ENCODE data around the gene S100A11.
"Not testable (repeated sequence)": the region's sequence is repeated elsewhere in the genome, so short reads cannot be mapped to it uniquely, and the experiment has no call there.

Gene S100A11

GRCh38 chr1:152036267-152037216 lies at the start of gene S100A11:
Gene S100A11 (minus strand): TSS chr1:152037004. CDS start chr1:152036915, 89 bp downstream.
- Histone ChIP-seq H3K4me3 (ENCODE audit: low read depth in 1 of 2, low read length in 1 of 2) (peak within 1 kb of the TSS; percentile 89 to 96), H3K27ac (peak within 1 kb of the TSS; percentile 98), H3K4me1 (ENCODE audit: control insufficient read depth in 1 of 2, insufficient read depth in 1 of 2, low read depth in 1 of 2, low read length in 1 of 2) (peaks cover 71 to 87% of the 10 kb centered on the region in 2 experiments), H3K9me3 (peaks cover 5% of the 10 kb centered on the region), H3K27me3 (no peaks in the 10 kb centered on the region), H3K36me3 (peaks cover 39% of the 10 kb centered on the region)
- peak; percentile 13 for TF ChIP-seq CTCF (IDR thresholded peaks at IDR 0.05)

GRCh38 chr1:152084853-152085252 lies 48.0 kb upstream of the S100A11 start:
- TF ChIP-seq CTCF (IDR thresholded peaks at IDR 0.05): no peak
- H3K9me3 ChIP-seq: no peaks in the 10 kb centered on the region
- H3K4me1 ChIP-seq (ENCODE audit: control insufficient read depth in 1 of 2, insufficient read depth in 1 of 2, low read depth in 1 of 2, low read length in 1 of 2): no peaks in the 10 kb centered on the region
- no peaks in the 10 kb centered on the region for H3K36me3 ChIP-seq
- H3K4me3 ChIP-seq (ENCODE audit: low read depth in 1 of 2, low read length in 1 of 2): no peak overlapping the region
- no peak overlapping the region for H3K27ac ChIP-seq
- peaks cover 23% of the 10 kb centered on the region for H3K27me3 ChIP-seq

- not testable (repeated sequence) for H3K4me1 ChIP-seq (ENCODE audit: control insufficient read depth in 1 of 2, insufficient read depth in 1 of 2, low read depth in 1 of 2, low read length in 1 of 2); H3K4me3 ChIP-seq (ENCODE audit: low read depth in 1 of 2, low read length in 1 of 2); H3K9me3 ChIP-seq; H3K27ac ChIP-seq; H3K36me3 ChIP-seq
- peaks cover 39% of the 10 kb centered on the region for H3K27me3 ChIP-seq
Observed at GRCh38 chr1:152081026-152081425, 44.2 kb upstream of the S100A11 start.

- H3K4me1 ChIP-seq (ENCODE audit: control insufficient read depth in 1 of 2, insufficient read depth in 1 of 2, low read depth in 1 of 2, low read length in 1 of 2); H3K9me3 ChIP-seq; H3K4me3 ChIP-seq (ENCODE audit: low read depth in 1 of 2, low read length in 1 of 2); H3K36me3 ChIP-seq; H3K27ac ChIP-seq: not testable (repeated sequence)
- peaks cover 44% of the 10 kb centered on the region for H3K27me3 ChIP-seq
Observed at GRCh38 chr1:152080494-152080893, 43.7 kb upstream of the S100A11 start.

- Histone ChIP-seq H3K36me3 (no peaks in the 10 kb centered on the region), H3K4me3 (ENCODE audit: low read depth in 1 of 2, low read length in 1 of 2) (no peak overlapping the region), H3K4me1 (ENCODE audit: control insufficient read depth in 1 of 2, insufficient read depth in 1 of 2, low read depth in 1 of 2, low read length in 1 of 2) (no peaks in the 10 kb centered on the region), H3K27ac (no peak overlapping the region), H3K27me3 (peaks cover 49% of the 10 kb centered on the region), H3K9me3 (no peaks in the 10 kb centered on the region)
- TF ChIP-seq CTCF (IDR thresholded peaks at IDR 0.05): no peak
Observed at GRCh38 chr1:152078831-152079441, 42.1 kb upstream of the S100A11 start.

- H3K36me3 ChIP-seq: no peaks in the 10 kb centered on the region
- H3K4me1 ChIP-seq (ENCODE audit: control insufficient read depth in 1 of 2, insufficient read depth in 1 of 2, low read depth in 1 of 2, low read length in 1 of 2): no peaks in the 10 kb centered on the region
- H3K4me3 ChIP-seq (ENCODE audit: low read depth in 1 of 2, low read length in 1 of 2): no peak overlapping the region
- H3K27me3 ChIP-seq: peaks cover 84% of the 10 kb centered on the region
- no peaks in the 10 kb centered on the region for H3K9me3 ChIP-seq
- no peak for TF ChIP-seq CTCF (IDR thresholded peaks at IDR 0.05)
- H3K27ac ChIP-seq: no peak overlapping the region
Observed at GRCh38 chr1:152072311-152072710, 35.5 kb upstream of the S100A11 start.

All from neutrophil (primary cell).